Tibial artery (tissue), 4 donors: ENCODE results near the gene SH3GL1.

ENCODE experiments used
- DNase-seq, 2 donors: peaks; one replicate each; pipeline ENCODE4 v3.0.0-alpha.2; 2019
- H3K27ac ChIP-seq, 2 donors: fragments of 200-600 bp; sonication (generic) in 1 of 2; 1 replicate in 1 of 2; 2 replicates in 1 of 2; pipeline ENCODE4 v1.5.1; 2018 to 2019; ENCODE audit warnings: mild to moderate bottlenecking in 1 of 2
- H3K27me3 ChIP-seq, 2 donors: fragments of 200-600 bp; sonication (generic) in 1 of 2; one replicate each; pipeline versions ENCODE4 v1.5.1 to v1.6.0; 2016 to 2019
- H3K36me3 ChIP-seq, 3 donors: fragments of 200-600 bp; sonication (generic) in 2 of 3; one replicate each; pipeline ENCODE4 v1.5.1; 2016 to 2019; ENCODE audit warnings: mild to moderate bottlenecking in 2 of 3
- H3K4me1 ChIP-seq, 4 donors: fragments of 200-600 bp; sonication (generic) in 2 of 4; 1 replicate in 3 of 4; 2 replicates in 1 of 4; pipeline ENCODE4 v1.5.1; 2016 to 2019
- H3K4me3 ChIP-seq, 2 donors: fragments of 200-600 bp; sonication (generic) in 1 of 2; 1 replicate in 1 of 2; 2 replicates in 1 of 2; pipeline ENCODE4 v1.5.1; 2018 to 2019; ENCODE audit warnings: mild to moderate bottlenecking in 2 of 2
- H3K9me3 ChIP-seq, 3 donors: fragments of 200-600 bp; sonication (generic) in 1 of 3; one replicate each; pipeline ENCODE4 v1.5.1; 2016 to 2019
- intact Hi-C: fragments of 100-400 bp; cut with DNase I; formaldehyde crosslinking; loops from one replicate; pipeline ENCODE4 v1.15.0; 2023; ENCODE audit warnings: low total_unique reads
- TF ChIP-seq, protein P1 (sequence below), 2 experiments: fragments of 200-600 bp in 1 of 2; fragments of 450-650 bp in 1 of 2; IDR thresholded peaks; one replicate each; pipeline ENCODE4 v1.5.1; 2017 to 2019; ENCODE audit warnings: antibody characterized with exemption in 2 of 2, mild to moderate bottlenecking in 1 of 2, moderate library complexity in 1 of 2

SH3GL1 gene

GRCh38 chr19:4425537-4425936, 25.2 kb upstream of the SH3GL1 start:
- Histone ChIP-seq H3K36me3 (peaks cover 0 to 52% (median 23%) of the 10 kb centered on the region in 3 donors), H3K9me3 (no peaks in the 10 kb centered on the region), H3K4me1 (no peaks in the 10 kb centered on the region), H3K4me3 (no peak overlapping the region), H3K27me3 (no peaks in the 10 kb centered on the region), H3K27ac (no peak overlapping the region)
- TF ChIP-seq, protein P1, sequence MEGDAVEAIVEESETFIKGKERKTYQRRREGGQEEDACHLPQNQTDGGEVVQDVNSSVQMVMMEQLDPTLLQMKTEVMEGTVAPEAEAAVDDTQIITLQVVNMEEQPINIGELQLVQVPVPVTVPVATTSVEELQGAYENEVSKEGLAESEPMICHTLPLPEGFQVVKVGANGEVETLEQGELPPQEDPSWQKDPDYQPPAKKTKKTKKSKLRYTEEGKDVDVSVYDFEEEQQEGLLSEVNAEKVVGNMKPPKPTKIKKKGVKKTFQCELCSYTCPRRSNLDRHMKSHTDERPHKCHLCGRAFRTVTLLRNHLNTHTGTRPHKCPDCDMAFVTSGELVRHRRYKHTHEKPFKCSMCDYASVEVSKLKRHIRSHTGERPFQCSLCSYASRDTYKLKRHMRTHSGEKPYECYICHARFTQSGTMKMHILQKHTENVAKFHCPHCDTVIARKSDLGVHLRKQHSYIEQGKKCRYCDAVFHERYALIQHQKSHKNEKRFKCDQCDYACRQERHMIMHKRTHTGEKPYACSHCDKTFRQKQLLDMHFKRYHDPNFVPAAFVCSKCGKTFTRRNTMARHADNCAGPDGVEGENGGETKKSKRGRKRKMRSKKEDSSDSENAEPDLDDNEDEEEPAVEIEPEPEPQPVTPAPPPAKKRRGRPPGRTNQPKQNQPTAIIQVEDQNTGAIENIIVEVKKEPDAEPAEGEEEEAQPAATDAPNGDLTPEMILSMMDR (IDR thresholded peaks at IDR 0.05): no peak
- DNase-seq: no peak
- intact Hi-C loops: no loop called here

- DNase-seq: no peak
These were observed 23.2 kb upstream of the SH3GL1 start for GRCh38 chr19:4423416-4424126.

DNA sequence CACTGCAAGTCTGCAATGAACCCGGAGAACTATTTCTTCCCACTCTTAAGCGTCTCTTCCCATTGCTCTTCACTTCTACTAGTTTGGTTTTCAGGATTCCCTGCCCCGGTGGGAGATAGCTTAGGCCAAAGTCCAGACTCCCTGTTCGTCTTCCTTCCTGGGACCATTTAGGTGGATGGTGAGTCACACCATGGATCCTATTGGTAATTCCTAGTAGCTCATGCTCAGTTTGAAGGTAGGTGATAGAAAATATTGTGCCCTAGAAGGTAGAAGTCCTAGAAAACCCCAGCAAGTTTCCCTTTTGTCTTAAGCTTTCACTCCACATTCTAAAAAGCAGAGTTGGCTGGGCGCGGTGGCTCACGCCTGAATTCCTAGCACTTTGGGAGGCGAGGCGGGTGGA, 15.9 kb upstream of the SH3GL1 start:
- DNase-seq: no peak
- no peak overlapping the region for H3K4me3 ChIP-seq
- no peak overlapping the region for H3K27ac ChIP-seq
- TF ChIP-seq, protein P1 (IDR thresholded peaks at IDR 0.05): no peak
- no peaks in the 10 kb centered on the region for H3K4me1 ChIP-seq
- peaks cover 0 to 16% (median 3%) of the 10 kb centered on the region in 3 donors for H3K36me3 ChIP-seq
- no peaks in the 10 kb centered on the region for H3K27me3 ChIP-seq
- H3K9me3 ChIP-seq: no peaks in the 10 kb centered on the region
- intact Hi-C loops: no loop called here

More at GRCh38 chr19:4423416-4424126, 23.2 kb upstream of the SH3GL1 start:
- Histone ChIP-seq H3K27ac (no peak overlapping the region), H3K4me3 (no peak overlapping the region), H3K27me3 (no peaks in the 10 kb centered on the region), H3K36me3 (peaks cover 0 to 32% (median 6%) of the 10 kb centered on the region in 3 donors), H3K9me3 (no peaks in the 10 kb centered on the region), H3K4me1 (no peaks in the 10 kb centered on the region)
- TF ChIP-seq, protein P1 (IDR thresholded peaks at IDR 0.05): no peak
- intact Hi-C loops: no loop called here

DNA sequence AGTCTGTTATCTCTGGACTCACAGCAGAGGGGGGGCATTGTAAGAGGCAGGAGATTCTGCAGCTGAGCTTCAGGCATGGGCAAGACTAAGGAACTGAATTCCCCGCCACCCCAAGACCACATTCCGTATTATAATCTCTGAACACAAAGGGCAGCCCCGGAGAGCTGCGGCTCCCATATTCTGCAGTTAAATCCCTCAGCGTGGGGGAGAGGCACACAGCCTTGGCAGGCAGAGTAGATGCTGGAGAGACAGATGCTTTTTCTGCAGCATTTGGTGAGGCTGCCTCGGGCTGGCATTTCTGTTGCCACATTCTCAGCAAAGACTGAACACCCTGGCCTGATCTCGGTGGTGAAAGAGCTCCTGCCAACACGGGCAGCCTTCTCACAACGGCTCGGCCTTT, 15.0 kb upstream of the SH3GL1 start:
- H3K27me3 ChIP-seq: no peaks in the 10 kb centered on the region
- no peak overlapping the region for H3K4me3 ChIP-seq
- intact Hi-C loops: no loop called here
- peaks cover 0 to 24% (median 3%) of the 10 kb centered on the region in 3 donors for H3K36me3 ChIP-seq
- H3K9me3 ChIP-seq: no peaks in the 10 kb centered on the region
- no peaks in the 10 kb centered on the region for H3K4me1 ChIP-seq
- DNase-seq: no peak
- TF ChIP-seq, protein P1 (IDR thresholded peaks at IDR 0.05): no peak
- H3K27ac ChIP-seq: no peak overlapping the region

- H3K36me3 ChIP-seq: peaks cover 3 to 29% (median 3%) of the 10 kb centered on the region in 3 donors
- no peak for DNase-seq
- no peak overlapping the region for H3K4me3 ChIP-seq
- H3K27me3 ChIP-seq: no peaks in the 10 kb centered on the region
- H3K9me3 ChIP-seq: no peaks in the 10 kb centered on the region
- intact Hi-C loops: no loop called here
- no peaks in the 10 kb centered on the region for H3K4me1 ChIP-seq
- no peak overlapping the region for H3K27ac ChIP-seq
- TF ChIP-seq, protein P1 (IDR thresholded peaks at IDR 0.05): no peak
These were observed 14.5 kb upstream of the SH3GL1 start for GRCh38 chr19:4414800-4415321.
